Measurements from ENCODE around the gene AIRE.

The AIRE gene

GRCh38 chr21:44324854-44325107 is 39.1 kb downstream of the AIRE start:
- DNase-seq (ENCODE audit: low read depth), result no peak

GRCh38 chr21:44325386-44326271 is 40.0 kb downstream of the AIRE start:
- DNase-seq (ENCODE audit: low read depth), result no peak

- no peak for DNase-seq (ENCODE audit: low read depth)
These were observed 40.6 kb downstream of the AIRE start for GRCh38 chr21:44326272-44326647.

GRCh38 chr21:44326716-44327602 is 41.3 kb downstream of the AIRE start:
- DNase-seq (ENCODE audit: low read depth), result no peak

- no peak for DNase-seq (ENCODE audit: low read depth)
These were observed 41.9 kb downstream of the AIRE start for GRCh38 chr21:44327603-44327974.

GRCh38 chr21:44328242-44328895 is 42.7 kb downstream of the AIRE start:
- DNase-seq (ENCODE audit: low read depth), result no peak

GRCh38 chr21:44329086-44329889 is 43.6 kb downstream of the AIRE start:
- DNase-seq (ENCODE audit: low read depth), result no peak

GRCh38 chr21:44329971-44330681 is 44.5 kb downstream of the AIRE start:
- DNase-seq (ENCODE audit: low read depth), result no peak

- DNase-seq (ENCODE audit: low read depth), result no peak
These were observed 45.0 kb downstream of the AIRE start for GRCh38 chr21:44330698-44331097.

GRCh38 chr21:44331209-44331608 is 45.5 kb downstream of the AIRE start:
- no peak for DNase-seq (ENCODE audit: low read depth)

GRCh38 chr21:44331650-44332307 is 46.1 kb downstream of the AIRE start:
- no peak for DNase-seq (ENCODE audit: low read depth)

- DNase-seq (ENCODE audit: low read depth), result no peak
These were observed 46.7 kb downstream of the AIRE start for GRCh38 chr21:44332383-44332782.

GRCh38 chr21:44332965-44333364 is 47.3 kb downstream of the AIRE start:
- DNase-seq (ENCODE audit: low read depth), result no peak

GRCh38 chr21:44333509-44334328 is 48.0 kb downstream of the AIRE start:
- DNase-seq (ENCODE audit: low read depth), result no peak

- DNase-seq (ENCODE audit: low read depth), result no peak
These were observed 48.8 kb downstream of the AIRE start for GRCh38 chr21:44334329-44335030.

- no peak for DNase-seq (ENCODE audit: low read depth)
These were observed 49.8 kb downstream of the AIRE start for GRCh38 chr21:44335266-44336059.

GRCh38 chr21:44337449-44337848 is 51.8 kb downstream of the AIRE start:
- DNase-seq (ENCODE audit: low read depth), result no peak

Data from activated gamma-delta T cell treated with anti-CD3 and anti-CD28 coated beads, Interleukin-2, amount 50 U/mL, for 16 hours (primary cell).